Karpas-422 (cell line): ENCODE data around the gene FMN1. TPM values are rescaled to one million over a fixed set of nuclear protein-coding genes. Genes with fewer than 3 reads are reported as not detected.

Source experiments
- DNase-seq: peaks from one replicate; pipeline ENCODE4 v3.0.0-alpha.2; 2015
- H2AFZ ChIP-seq: fragments of 200-600 bp; sonication (generic); 2 replicates; pipeline ENCODE4 v1.6.1; 2014; ENCODE audit warnings: antibody characterized with exemption, low read length, mixed read lengths
- H3K27ac ChIP-seq: fragments of 200-600 bp; sonication (generic); 2 replicates; pipeline ENCODE4 v1.5.1; 2014; ENCODE audit warnings: mild to moderate bottlenecking, low read length, moderate library complexity
- H3K27me3 ChIP-seq: fragments of 200-600 bp; sonication (generic); 2 replicates; pipeline ENCODE4 v1.6.1; 2014; ENCODE audit warnings: low read length, mixed read lengths
- H3K36me3 ChIP-seq: fragments of 200-600 bp; sonication (generic); 2 replicates; pipeline ENCODE4 v1.6.1; 2014; ENCODE audit warnings: low read length, mixed read lengths; ENCODE audit not compliant: insufficient read depth
- H3K4me1 ChIP-seq: fragments of 200-600 bp; sonication (generic); 2 replicates; pipeline ENCODE4 v1.6.1; 2014; ENCODE audit warnings: mild to moderate bottlenecking, low read length, mixed read lengths
- H3K4me2 ChIP-seq: fragments of 200-600 bp; sonication (generic); 2 replicates; pipeline ENCODE4 v1.6.1; 2014; ENCODE audit warnings: low read length, low read depth, mild to moderate bottlenecking; ENCODE audit not compliant: poor library complexity, severe bottlenecking
- H3K4me3 ChIP-seq: fragments of 200-600 bp; sonication (generic); 2 replicates; pipeline ENCODE4 v1.5.1; 2014; ENCODE audit warnings: mild to moderate bottlenecking, antibody characterized with exemption, low read length, mixed read lengths
- H3K79me2 ChIP-seq: fragments of 200-600 bp; sonication (generic); 2 replicates; pipeline ENCODE4 v1.6.1; 2014; ENCODE audit warnings: mild to moderate bottlenecking, low read length, mixed read lengths
- H3K9ac ChIP-seq: fragments of 200-600 bp; sonication (generic); 2 replicates; pipeline ENCODE4 v1.6.0; 2014; ENCODE audit warnings: low read length
- H3K9me2 ChIP-seq: fragments of 200-600 bp; sonication (generic), shearing (Covaris generic); replicated peaks from 2 replicates; pipeline ENCODE4 v1.6.0; 2014; ENCODE audit warnings: mild to moderate bottlenecking, low read length, moderate library complexity; ENCODE audit not compliant: insufficient read depth
- H3K9me3 ChIP-seq: fragments of 300-700, 200-600 bp; sonication (generic); 2 replicates; pipeline ENCODE4 v1.6.1; 2014; ENCODE audit warnings: low read length, mixed read lengths
- H4K20me1 ChIP-seq: fragments of 200-600 bp; sonication (generic); 2 replicates; pipeline ENCODE4 v1.6.1; 2014; ENCODE audit warnings: mild to moderate bottlenecking, antibody characterized with exemption, low read length, low read depth; ENCODE audit not compliant: insufficient read depth
- total RNA-seq: library from RNA; depleted of rRNA; stranded (reverse); fragments of >200 nt; shearing (Covaris generic); gene quantifications from 2 replicates; pipeline ENCODE4 v1.2.3, GENCODE V29; 2014; ENCODE audit warnings: low replicate concordance

The FMN1 gene
- total RNA-seq, 1 experiment from 2014 or later: 1.1 TPM

- Histone ChIP-seq H3K36me3 (no peaks in the 10 kb centered on the region), H3K27me3 (no peaks in the 10 kb centered on the region), H4K20me1 (no peaks in the 10 kb centered on the region), H3K4me3 (no peak overlapping the region), H3K79me2 (no peaks in the 10 kb centered on the region), H3K27ac (no peak overlapping the region), H3K9me2 (no peaks in the 10 kb centered on the region), H3K4me2 (no peak overlapping the region), H3K9ac (no peak overlapping the region), H2AFZ (no peak overlapping the region), H3K9me3 (no peaks in the 10 kb centered on the region), H3K4me1 (no peaks in the 10 kb centered on the region)
- no peak for DNase-seq
These were observed 352.4 kb downstream of the FMN1 start for GRCh38 chr15:32842081-32842480.

- Histone ChIP-seq H3K27me3 (no peaks in the 10 kb centered on the region), H3K36me3 (no peaks in the 10 kb centered on the region), H3K9ac (no peak overlapping the region), H4K20me1 (no peaks in the 10 kb centered on the region), H3K9me2 (no peaks in the 10 kb centered on the region), H3K4me3 (no peak overlapping the region), H3K27ac (no peak overlapping the region), H3K4me1 (no peaks in the 10 kb centered on the region), H3K4me2 (no peak overlapping the region), H3K79me2 (no peaks in the 10 kb centered on the region), H3K9me3 (no peaks in the 10 kb centered on the region), H2AFZ (no peak overlapping the region)
- no peak for DNase-seq
These were observed 353.8 kb downstream of the FMN1 start for GRCh38 chr15:32840507-32841245.

- Histone ChIP-seq H3K9me2 (no peaks in the 10 kb centered on the region), H3K4me1 (peaks cover 12% of the 10 kb centered on the region), H3K27ac (no peak overlapping the region), H3K9ac (no peak overlapping the region), H3K4me3 (no peak overlapping the region), H3K27me3 (no peaks in the 10 kb centered on the region), H3K9me3 (no peaks in the 10 kb centered on the region), H3K4me2 (no peak overlapping the region), H3K36me3 (no peaks in the 10 kb centered on the region), H3K79me2 (no peaks in the 10 kb centered on the region), H2AFZ (no peak overlapping the region), H4K20me1 (no peaks in the 10 kb centered on the region)
- no peak for DNase-seq
These were observed 355.7 kb downstream of the FMN1 start for GRCh38 chr15:32838820-32839219.

- Histone ChIP-seq H3K27ac (no peak overlapping the region), H3K9ac (no peak overlapping the region), H3K27me3 (no peaks in the 10 kb centered on the region), H2AFZ (no peak overlapping the region), H3K79me2 (no peaks in the 10 kb centered on the region), H3K9me3 (no peaks in the 10 kb centered on the region), H3K9me2 (no peaks in the 10 kb centered on the region), H3K36me3 (no peaks in the 10 kb centered on the region), H3K4me1 (peaks cover 17% of the 10 kb centered on the region), H3K4me2 (no peak overlapping the region), H3K4me3 (no peak overlapping the region), H4K20me1 (no peaks in the 10 kb centered on the region)
- DNase-seq: no peak
These were observed 356.2 kb downstream of the FMN1 start for GRCh38 chr15:32838338-32838737.

GRCh38 chr15:32837935-32838334 is 356.6 kb downstream of the FMN1 start:
- Histone ChIP-seq H3K4me3 (no peak overlapping the region), H3K4me1 (peaks cover 18% of the 10 kb centered on the region), H3K27me3 (no peaks in the 10 kb centered on the region), H3K9me3 (no peaks in the 10 kb centered on the region), H4K20me1 (no peaks in the 10 kb centered on the region), H2AFZ (no peak overlapping the region), H3K9me2 (no peaks in the 10 kb centered on the region), H3K79me2 (no peaks in the 10 kb centered on the region), H3K4me2 (no peak overlapping the region), H3K27ac (no peak overlapping the region), H3K36me3 (no peaks in the 10 kb centered on the region), H3K9ac (no peak overlapping the region)
- no peak for DNase-seq

GRCh38 chr15:32834156-32834555 is 360.4 kb downstream of the FMN1 start:
- Histone ChIP-seq H4K20me1 (no peaks in the 10 kb centered on the region), H3K4me1 (peaks cover 31% of the 10 kb centered on the region), H3K9ac (no peak overlapping the region), H3K36me3 (no peaks in the 10 kb centered on the region), H3K9me2 (no peaks in the 10 kb centered on the region), H3K79me2 (no peaks in the 10 kb centered on the region), H3K27me3 (no peaks in the 10 kb centered on the region), H3K4me2 (peak overlapping the region; percentile 8), H3K27ac (no peak overlapping the region), H3K4me3 (no peak overlapping the region), H3K9me3 (no peaks in the 10 kb centered on the region), H2AFZ (0 out of 2 replicates have a peak overlapping the region, but pooled peaks have one; percentile 15)
- peak; percentile 86 for DNase-seq

GRCh38 chr15:32833379-32833821 is 361.1 kb downstream of the FMN1 start:
- H3K4me2 ChIP-seq: no peak overlapping the region
- H4K20me1 ChIP-seq: no peaks in the 10 kb centered on the region
- no peaks in the 10 kb centered on the region for H3K79me2 ChIP-seq
- no peak overlapping the region for H3K4me3 ChIP-seq
- H3K36me3 ChIP-seq: no peaks in the 10 kb centered on the region
- H3K27ac ChIP-seq: no peak overlapping the region
- H3K9me3 ChIP-seq: no peaks in the 10 kb centered on the region
- no peak for DNase-seq
- H3K9me2 ChIP-seq: no peaks in the 10 kb centered on the region
- peaks cover 37% of the 10 kb centered on the region for H3K4me1 ChIP-seq
- H2AFZ ChIP-seq: no peak overlapping the region
- H3K27me3 ChIP-seq: no peaks in the 10 kb centered on the region
- H3K9ac ChIP-seq: no peak overlapping the region

GRCh38 chr15:32831485-32831884 is 363.0 kb downstream of the FMN1 start:
- Histone ChIP-seq H3K27me3 (no peaks in the 10 kb centered on the region), H3K9me2 (no peaks in the 10 kb centered on the region), H3K4me3 (no peak overlapping the region), H3K9ac (no peak overlapping the region), H3K9me3 (no peaks in the 10 kb centered on the region), H2AFZ (no peak overlapping the region), H3K36me3 (no peaks in the 10 kb centered on the region), H3K79me2 (no peaks in the 10 kb centered on the region), H3K4me1 (peaks cover 42% of the 10 kb centered on the region), H3K4me2 (peak overlapping the region; percentile 12), H3K27ac (no peak overlapping the region), H4K20me1 (no peaks in the 10 kb centered on the region)
- no peak for DNase-seq
